Psoas muscle (tissue), 8 donors: ENCODE measurements around the gene UROC1. TPM values are rescaled to one million over a fixed set of nuclear protein-coding genes. Genes with fewer than 3 reads are reported as not detected.

ENCODE experiments used
- ATAC-seq, 4 donors: fragments of 200-7000 bp; cut with Tn5 transposase; one replicate each; pipeline ENCODE4 v1.9.1; 2020; ENCODE audit warnings: moderate library complexity in 3 of 4, mild to moderate bottlenecking in 2 of 4
- DNase-seq, 2 donors: peaks; one replicate each; pipeline ENCODE4 v3.0.0-alpha.2; 2020
- H3K27ac ChIP-seq: fragments of 200-600 bp; one replicate; pipeline ENCODE4 v1.8.0; 2022
- H3K27me3 ChIP-seq, 3 donors: fragments of 200-600 bp in 1 of 3; one replicate each; pipeline versions ENCODE4 v1.6.1 to v1.8.0; 2013 to 2022; ENCODE audit warnings: low read length in 2 of 3, mild to moderate bottlenecking in 2 of 3, moderate library complexity in 1 of 3; ENCODE audit not compliant: insufficient read depth in 3 of 3
- H3K36me3 ChIP-seq, 2 donors: fragments of 200-600 bp in 1 of 2; one replicate each; pipeline versions ENCODE4 v1.6.1 to v1.8.0; 2013 to 2022; ENCODE audit warnings: low read depth in 1 of 2, mild to moderate bottlenecking in 1 of 2, moderate library complexity in 1 of 2; ENCODE audit not compliant: insufficient read depth in 1 of 2
- H3K4me1 ChIP-seq: fragments of 200-600 bp; one replicate; pipeline ENCODE4 v1.8.0; 2022
- H3K4me3 ChIP-seq: fragments of 200-600 bp; one replicate; pipeline ENCODE4 v1.8.0; 2022; ENCODE audit warnings: mild to moderate bottlenecking
- H3K9me3 ChIP-seq: fragments of 200-600 bp; one replicate; pipeline ENCODE4 v1.8.0; 2022
- CTCF ChIP-seq: fragments of 200-600 bp; IDR thresholded peaks from one replicate; pipeline ENCODE4 v1.8.0; 2022; ENCODE audit warnings: antibody characterized with exemption
- WGBS, 3 donors: extraction: QIAGEN DNeasy Blood & Tissue Kit; methylation state at CpG; one replicate each; pipeline versions ENCODE4 v1.1.6 to v1.1.7; 2013; 5-methylcytosine and 5-hydroxymethylcytosine counted together
- intact Hi-C, 2 donors: fragments of 100-400 bp; cut with DNase I; formaldehyde crosslinking; loops; one replicate each; pipeline versions ENCODE4 v1.11.0 to v1.14.2; 2022
- polyA plus RNA-seq, 3 donors: library from polyadenylated mRNA; stranded (reverse); fragments of 200-250 nt; gene quantifications; one replicate each; pipeline ENCODE4 v1.2.3, GENCODE V29; 2013
- total RNA-seq, 4 donors: library from RNA; stranded (reverse); fragmentation: NEBNext Ultra II Directional in 2 of 4; extraction: Animal tissue kit (Norgen Biotek cat#: 25700) in 2 of 4; gene quantifications; one replicate each; pipeline versions ENCODE4 v1.2.1 to v1.2.4, GENCODE V29; 2021 to 2023
- donor health status: healthy with polysubstance abuse.
- donor health status: DM: no; HTN: no; CAD: no; lungs with moderate emphysema.
- donor health status: Bipolar disorder and iron deficiency.
- donor health status: healthy.
- donor health status: DM: yes; HTN: yes; CAD: no.
- donor health status: DM: no; HTN: no; CAD: no.
- donor health status: DM: no; HTN: no; CAD: no.
- donor health status: DM: yes; HTN: yes; CAD: no.

UROC1 gene
- total and polyA plus RNA-seq, 7 donors, result 0.03 to 0.13 (median 0.08) TPM; not detected in 4

- no peak for TF ChIP-seq CTCF
- no peak for ATAC-seq
- 79 to 87% (median 86%) methylated on average over 17 of the region's 17 CpGs for WGBS, 3 donors
- Histone ChIP-seq H3K9me3 (no peaks in the 10 kb centered on the region), H3K4me1 (peaks cover 18% of the 10 kb centered on the region), H3K36me3 (peaks cover 0 to 52% of the 10 kb centered on the region in 2 donors), H3K27ac (no peak overlapping the region), H3K4me3 (no peak overlapping the region), H3K27me3 (no peaks in the 10 kb centered on the region)
- intact Hi-C loops, result no loop called here
- DNase-seq, result no peak
Observed at GRCh38 chr3:126448136-126448892, 69.3 kb downstream of the UROC1 start.

GRCh38 chr3:126447456-126448106 lies 70.0 kb downstream of the UROC1 start:
- ATAC-seq (peak in 3 of 4 donors; percentile 37 to 49 (median 45)), DNase-seq (no peak)
- H3K27me3 ChIP-seq, result no peaks in the 10 kb centered on the region
- TF ChIP-seq CTCF, result no peak
- 34 to 62% (median 41%) methylated on average over 12 of the region's 12 CpGs for WGBS, 3 donors
- intact Hi-C loops, result no loop called here
- peaks cover 18% of the 10 kb centered on the region for H3K4me1 ChIP-seq
- no peak overlapping the region for H3K4me3 ChIP-seq
- H3K27ac ChIP-seq, result no peak overlapping the region
- peaks cover 0 to 52% of the 10 kb centered on the region in 2 donors for H3K36me3 ChIP-seq
- H3K9me3 ChIP-seq, result no peaks in the 10 kb centered on the region

GRCh38 chr3:126446791-126447190 lies 70.8 kb downstream of the UROC1 start:
- peak in 1 of 4 donors; percentile 19 for ATAC-seq
- Histone ChIP-seq H3K4me3 (no peak overlapping the region), H3K27ac (no peak overlapping the region), H3K27me3 (no peaks in the 10 kb centered on the region), H3K36me3 (peaks cover 0 to 47% of the 10 kb centered on the region in 2 donors), H3K9me3 (no peaks in the 10 kb centered on the region), H3K4me1 (peaks cover 20% of the 10 kb centered on the region)
- intact Hi-C loops, result no loop called here
- WGBS, 3 donors, result 81 to 93% (median 82%) methylated on average over 2 of the region's 2 CpGs
- no peak for TF ChIP-seq CTCF
- DNase-seq, result no peak

GRCh38 chr3:126446301-126446700 lies 71.3 kb downstream of the UROC1 start:
- 82 to 97% (median 89%) methylated on average over 8 of the region's 8 CpGs for WGBS, 3 donors
- ATAC-seq (peak in 1 of 4 donors; percentile 17), DNase-seq (no peak)
- TF ChIP-seq CTCF, result no peak
- H3K4me1 ChIP-seq, result peaks cover 19% of the 10 kb centered on the region
- intact Hi-C loops, result no loop called here
- no peaks in the 10 kb centered on the region for H3K27me3 ChIP-seq
- H3K9me3 ChIP-seq, result no peaks in the 10 kb centered on the region
- H3K4me3 ChIP-seq, result no peak overlapping the region
- H3K27ac ChIP-seq, result no peak overlapping the region
- H3K36me3 ChIP-seq, result peaks cover 0 to 46% of the 10 kb centered on the region in 2 donors
